ENCODE measurements around the gene MYPOP.

GRCh38 chr19:45922281-45922680 is 19.9 kb upstream of the MYPOP start:
- TF ChIP-seq CTCF (IDR thresholded peaks at IDR 0.05; ENCODE audit: poor library complexity): no peak
- no peak for TF ChIP-seq EZH2 (IDR thresholded peaks at IDR 0.05; ENCODE audit: borderline replicate concordance)

Measured in hepatocyte (in vitro differentiated cells).